ENCODE measurements around the gene MYO15A. TPM values are rescaled to one million over a fixed set of nuclear protein-coding genes. Genes with fewer than 3 reads are reported as not detected.

MYO15A gene
- total RNA-seq, 1 donor from 2014 or later = 6.1 TPM

GRCh38 chr17:18132711-18133110 is 24.2 kb downstream of the MYO15A start:
- TF ChIP-seq CTCF (IDR thresholded peaks at IDR 0.05) (no peak), POLR2A (IDR thresholded peaks at IDR 0.05) (no peak), POLR2AphosphoS5 (IDR thresholded peaks at IDR 0.05; ENCODE audit: insufficient read depth in 1 of 2, low read depth in 1 of 2) (no peak)
- Histone ChIP-seq H3K36me3 (no peaks in the 10 kb centered on the region), H3K4me1 (no peaks in the 10 kb centered on the region), H3K4me3 (no peak overlapping the region), H3K27me3 (no peaks in the 10 kb centered on the region), H3K27ac (no peak overlapping the region), H3K9me3 (no peaks in the 10 kb centered on the region)
- no peak for DNase-seq (ENCODE audit: extremely low spot score in 2 of 2)
- intact Hi-C loops (cut with DNase I) = no loop called here

GRCh38 chr17:18136357-18136756 is 27.8 kb downstream of the MYO15A start:
- Histone ChIP-seq H3K9me3 (no peaks in the 10 kb centered on the region), H3K4me1 (no peaks in the 10 kb centered on the region), H3K4me3 (no peak overlapping the region), H3K27ac (no peak overlapping the region), H3K27me3 (no peaks in the 10 kb centered on the region), H3K36me3 (no peaks in the 10 kb centered on the region)
- DNase-seq (ENCODE audit: extremely low spot score in 2 of 2) = no peak
- intact Hi-C loops (cut with DNase I) = no loop called here
- TF ChIP-seq CTCF (IDR thresholded peaks at IDR 0.05) (no peak), POLR2A (IDR thresholded peaks at IDR 0.05) (no peak), POLR2AphosphoS5 (IDR thresholded peaks at IDR 0.05; ENCODE audit: insufficient read depth in 1 of 2, low read depth in 1 of 2) (no peak)

- no peak overlapping the region for H3K4me3 ChIP-seq
- intact Hi-C loops (cut with DNase I) = no loop called here
These were observed 29.7 kb downstream of the MYO15A start for GRCh38 chr17:18138065-18138749.

GRCh38 chr17:18139092-18139491 is 30.5 kb downstream of the MYO15A start:
- no peak for TF ChIP-seq CTCF (IDR thresholded peaks at IDR 0.05)
- H3K4me3 ChIP-seq = no peak overlapping the region
- H3K36me3 ChIP-seq = no peaks in the 10 kb centered on the region
- no peaks in the 10 kb centered on the region for H3K4me1 ChIP-seq
- H3K9me3 ChIP-seq = no peaks in the 10 kb centered on the region
- intact Hi-C loops (cut with DNase I) = no loop called here
- no peaks in the 10 kb centered on the region for H3K27me3 ChIP-seq
- no peak for DNase-seq (ENCODE audit: extremely low spot score in 2 of 2)
- no peak overlapping the region for H3K27ac ChIP-seq

More at GRCh38 chr17:18138065-18138749, 29.7 kb downstream of the MYO15A start:
- TF ChIP-seq POLR2AphosphoS5 (IDR thresholded peaks at IDR 0.05; ENCODE audit: insufficient read depth in 1 of 2, low read depth in 1 of 2) (no peak), POLR2A (IDR thresholded peaks at IDR 0.05) (no peak), CTCF (IDR thresholded peaks at IDR 0.05) (no peak)
- Histone ChIP-seq H3K36me3 (no peaks in the 10 kb centered on the region), H3K27ac (no peak overlapping the region), H3K4me1 (no peaks in the 10 kb centered on the region), H3K27me3 (no peaks in the 10 kb centered on the region), H3K9me3 (no peaks in the 10 kb centered on the region)
- DNase-seq (ENCODE audit: extremely low spot score in 2 of 2) = no peak

- no peaks in the 10 kb centered on the region for H3K27me3 ChIP-seq
- no peaks in the 10 kb centered on the region for H3K4me1 ChIP-seq
- TF ChIP-seq POLR2AphosphoS5 (IDR thresholded peaks at IDR 0.05; ENCODE audit: insufficient read depth in 1 of 2, low read depth in 1 of 2) (no peak), CTCF (IDR thresholded peaks at IDR 0.05) (no peak), POLR2A (IDR thresholded peaks at IDR 0.05) (no peak)
- H3K27ac ChIP-seq = no peak overlapping the region
- no peak overlapping the region for H3K4me3 ChIP-seq
- no peak for DNase-seq (ENCODE audit: extremely low spot score in 2 of 2)
- H3K9me3 ChIP-seq = no peaks in the 10 kb centered on the region
- H3K36me3 ChIP-seq = no peaks in the 10 kb centered on the region
- intact Hi-C loops (cut with DNase I) = no loop called here
These were observed 30.9 kb downstream of the MYO15A start for GRCh38 chr17:18139498-18139897.
